GM18499 (cell line): ENCODE measurements around the gene CLGN.

Source experiments
- ATAC-seq: cut with Tn5 transposase; IDR thresholded peaks from one replicate; pipeline ENCODE4 v1.9.1; 2021; ENCODE audit warnings: moderate number of reproducible peaks; ENCODE audit not compliant: insufficient read depth, unreplicated experiment

CLGN gene

GRCh38 chr4:140343303-140343702 lies 84.1 kb downstream of the CLGN start:
- no peak for ATAC-seq

- ATAC-seq: no peak
Observed at GRCh38 chr4:140342620-140343019, 84.8 kb downstream of the CLGN start.
